ENCODE data around the gene EHBP1.

EHBP1 gene

GRCh38 chr2:62716768-62717167, 11.3 kb downstream of the EHBP1 start:
- Histone ChIP-seq H3K79me2 (ENCODE audit: insufficient read depth, low read length) (peaks cover 59% of the 10 kb centered on the region; the same call in 1 of the 2 replicates), H3K36me3 (ENCODE audit: insufficient read depth, low read length) (peaks cover 3% of the 10 kb centered on the region; the same call in 1 of the 2 replicates), H3K4me3 (ENCODE audit: low read length, poor library complexity, severe bottlenecking) (no peak overlapping the region), H3F3A (ENCODE audit: low read depth) (no peaks in the 10 kb centered on the region), H3K4me2 (ENCODE audit: low read depth, low read length, poor library complexity, severe bottlenecking) (no peak overlapping the region), H4K20me1 (ENCODE audit: insufficient read depth, low read length, poor library complexity, severe bottlenecking) (no peaks in the 10 kb centered on the region), H2AFZ (ENCODE audit: low read length) (no peak overlapping the region), H3K27me3 (ENCODE audit: insufficient read depth, low read length, poor library complexity, severe bottlenecking) (no peaks in the 10 kb centered on the region), H3K9me2 (replicated peaks; ENCODE audit: low read depth, low read length) (no peaks in the 10 kb centered on the region), H3K9ac (ENCODE audit: low read depth, low read length, poor library complexity, severe bottlenecking) (no peak overlapping the region), H3K9me3 (ENCODE audit: insufficient read depth, low read depth, low read length) (no peaks in the 10 kb centered on the region), H3K4me1 (ENCODE audit: insufficient read depth, low read length, poor library complexity, severe bottlenecking) (peaks cover 34% of the 10 kb centered on the region)
- no peak for TF ChIP-seq EZH2phosphoT487 (IDR thresholded peaks at IDR 0.05; ENCODE audit: borderline replicate concordance)
- TF ChIP-seq, protein P1, sequence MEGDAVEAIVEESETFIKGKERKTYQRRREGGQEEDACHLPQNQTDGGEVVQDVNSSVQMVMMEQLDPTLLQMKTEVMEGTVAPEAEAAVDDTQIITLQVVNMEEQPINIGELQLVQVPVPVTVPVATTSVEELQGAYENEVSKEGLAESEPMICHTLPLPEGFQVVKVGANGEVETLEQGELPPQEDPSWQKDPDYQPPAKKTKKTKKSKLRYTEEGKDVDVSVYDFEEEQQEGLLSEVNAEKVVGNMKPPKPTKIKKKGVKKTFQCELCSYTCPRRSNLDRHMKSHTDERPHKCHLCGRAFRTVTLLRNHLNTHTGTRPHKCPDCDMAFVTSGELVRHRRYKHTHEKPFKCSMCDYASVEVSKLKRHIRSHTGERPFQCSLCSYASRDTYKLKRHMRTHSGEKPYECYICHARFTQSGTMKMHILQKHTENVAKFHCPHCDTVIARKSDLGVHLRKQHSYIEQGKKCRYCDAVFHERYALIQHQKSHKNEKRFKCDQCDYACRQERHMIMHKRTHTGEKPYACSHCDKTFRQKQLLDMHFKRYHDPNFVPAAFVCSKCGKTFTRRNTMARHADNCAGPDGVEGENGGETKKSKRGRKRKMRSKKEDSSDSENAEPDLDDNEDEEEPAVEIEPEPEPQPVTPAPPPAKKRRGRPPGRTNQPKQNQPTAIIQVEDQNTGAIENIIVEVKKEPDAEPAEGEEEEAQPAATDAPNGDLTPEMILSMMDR (conservative IDR thresholded peaks at IDR 0.05; ENCODE audit: low read length) = no peak

DNA sequence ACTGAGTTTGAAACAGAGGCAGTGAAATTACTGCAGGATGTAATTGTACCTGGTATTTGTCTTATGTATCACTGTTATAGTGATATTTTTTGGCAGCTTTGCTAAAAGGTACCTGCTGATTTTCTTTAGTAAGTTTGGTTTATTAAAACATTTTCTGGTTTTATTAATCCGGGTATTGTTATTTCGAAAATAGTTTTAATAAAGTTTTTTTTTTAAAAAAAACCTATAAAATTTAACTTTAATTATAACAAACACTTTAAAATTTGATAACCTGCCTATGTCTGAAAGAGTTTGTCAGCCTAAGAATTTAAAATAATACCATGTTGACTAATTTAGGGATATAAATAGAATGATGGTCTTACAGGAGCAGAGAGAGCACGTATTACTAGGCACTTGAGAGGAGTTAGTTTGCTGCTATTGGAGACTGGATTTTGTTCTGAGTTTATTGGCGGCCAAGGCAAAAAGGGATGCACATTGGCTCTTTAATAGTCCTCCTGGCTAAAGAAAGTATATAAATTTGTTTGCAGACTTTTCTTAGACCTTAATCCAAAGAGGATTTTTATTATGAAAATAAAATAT, 12.1 kb downstream of the EHBP1 start:
- Histone ChIP-seq H3K9me2 (replicated peaks; ENCODE audit: low read depth, low read length) (no peaks in the 10 kb centered on the region), H3K4me1 (ENCODE audit: insufficient read depth, low read length, poor library complexity, severe bottlenecking) (peaks cover 25% of the 10 kb centered on the region), H3K36me3 (ENCODE audit: insufficient read depth, low read length) (peaks cover 6% of the 10 kb centered on the region; the same call in 1 of the 2 replicates), H3K9me3 (ENCODE audit: insufficient read depth, low read depth, low read length) (peaks cover 2% of the 10 kb centered on the region; the same call in 1 of the 2 replicates), H3K9ac (ENCODE audit: low read depth, low read length, poor library complexity, severe bottlenecking) (no peak overlapping the region), H4K20me1 (ENCODE audit: insufficient read depth, low read length, poor library complexity, severe bottlenecking) (no peaks in the 10 kb centered on the region), H3K27me3 (ENCODE audit: insufficient read depth, low read length, poor library complexity, severe bottlenecking) (no peaks in the 10 kb centered on the region), H3F3A (ENCODE audit: low read depth) (no peaks in the 10 kb centered on the region), H3K4me2 (ENCODE audit: low read depth, low read length, poor library complexity, severe bottlenecking) (no peak overlapping the region), H2AFZ (ENCODE audit: low read length) (no peak overlapping the region), H3K79me2 (ENCODE audit: insufficient read depth, low read length) (peaks cover 58% of the 10 kb centered on the region; the same call in 1 of the 2 replicates), H3K4me3 (ENCODE audit: low read length, poor library complexity, severe bottlenecking) (no peak overlapping the region)
- TF ChIP-seq EZH2phosphoT487 (IDR thresholded peaks at IDR 0.05; ENCODE audit: borderline replicate concordance) = no peak
- TF ChIP-seq, protein P1 (conservative IDR thresholded peaks at IDR 0.05; ENCODE audit: low read length) = no peak

DNA sequence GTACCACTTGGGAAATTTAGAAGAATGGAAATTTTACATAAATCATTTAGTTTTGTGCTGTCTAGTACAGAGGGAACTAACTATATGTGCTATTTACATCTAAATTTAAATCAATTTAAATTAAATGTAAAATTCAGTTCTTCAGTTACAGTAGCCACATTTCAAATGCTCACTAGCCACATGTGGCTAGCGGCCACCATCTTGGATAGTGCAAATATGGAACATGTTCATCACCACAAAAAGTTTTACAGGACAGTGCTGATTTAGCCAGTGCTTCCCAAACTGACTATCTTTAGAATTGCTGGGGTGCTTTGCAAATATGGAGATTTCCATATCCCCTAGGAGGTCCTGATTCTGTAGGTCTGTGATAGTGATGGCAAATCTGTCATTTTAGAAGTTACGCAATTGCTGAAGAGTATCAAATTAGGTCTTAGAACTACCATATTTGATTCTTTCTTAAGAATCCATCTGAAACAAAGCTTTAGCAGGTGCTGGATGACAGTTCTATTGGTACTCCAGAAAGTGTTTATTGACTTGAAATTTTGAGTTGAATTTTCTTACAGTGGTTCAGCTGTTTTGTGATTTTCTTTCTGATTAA, 12.8 kb downstream of the EHBP1 start:
- peaks cover 61% of the 10 kb centered on the region; the same call in 1 of the 2 replicates for H3K79me2 ChIP-seq (ENCODE audit: insufficient read depth, low read length)
- no peak overlapping the region for H3K4me2 ChIP-seq (ENCODE audit: low read depth, low read length, poor library complexity, severe bottlenecking)
- no peak overlapping the region for H2AFZ ChIP-seq (ENCODE audit: low read length)

More for the DNA sequence above, 12.8 kb downstream of the EHBP1 start:
- Histone ChIP-seq H3K9me3 (ENCODE audit: insufficient read depth, low read depth, low read length) (peaks cover 6% of the 10 kb centered on the region; the same call in 1 of the 2 replicates), H3K9ac (ENCODE audit: low read depth, low read length, poor library complexity, severe bottlenecking) (no peak overlapping the region), H4K20me1 (ENCODE audit: insufficient read depth, low read length, poor library complexity, severe bottlenecking) (no peaks in the 10 kb centered on the region), H3K4me3 (ENCODE audit: low read length, poor library complexity, severe bottlenecking) (no peak overlapping the region), H3K27me3 (ENCODE audit: insufficient read depth, low read length, poor library complexity, severe bottlenecking) (no peaks in the 10 kb centered on the region), H3K36me3 (ENCODE audit: insufficient read depth, low read length) (peaks cover 8% of the 10 kb centered on the region; the same call in 1 of the 2 replicates), H3K4me1 (ENCODE audit: insufficient read depth, low read length, poor library complexity, severe bottlenecking) (peaks cover 24% of the 10 kb centered on the region), H3F3A (ENCODE audit: low read depth) (no peaks in the 10 kb centered on the region), H3K9me2 (replicated peaks; ENCODE audit: low read depth, low read length) (no peaks in the 10 kb centered on the region)
- TF ChIP-seq, protein P1 (conservative IDR thresholded peaks at IDR 0.05; ENCODE audit: low read length) = no peak
- no peak for TF ChIP-seq EZH2phosphoT487 (IDR thresholded peaks at IDR 0.05; ENCODE audit: borderline replicate concordance)
